ENCODE data around the gene GMNC. TPM values are rescaled to one million over a fixed set of nuclear protein-coding genes. Genes with fewer than 3 reads are reported as not detected.

The GMNC gene
- total RNA-seq, 3 donors from 2014 or later = not detected

- Mint-ChIP-seq H3K27me3 (ENCODE audit: low read depth) (peaks cover 7% of the 10 kb centered on the region), H3K9me3 (peaks cover 2% of the 10 kb centered on the region), H3K4me1 (ENCODE audit: low read depth) (no peaks in the 10 kb centered on the region), H3K36me3 (ENCODE audit: insufficient read depth) (no peaks in the 10 kb centered on the region), H3K4me3 (no peak overlapping the region)
- ATAC-seq (no peak), DNase-seq (no peak)
Observed at GRCh38 chr3:190811775-190812480, 50.6 kb downstream of the GMNC start.

- DNase-seq (no peak), ATAC-seq (no peak)
- no peaks in the 10 kb centered on the region for H3K4me1 Mint-ChIP-seq (ENCODE audit: low read depth)
- H3K4me3 Mint-ChIP-seq = no peak overlapping the region
- no peaks in the 10 kb centered on the region for H3K36me3 Mint-ChIP-seq (ENCODE audit: insufficient read depth)
- H3K9me3 Mint-ChIP-seq = no peaks in the 10 kb centered on the region
- H3K27me3 Mint-ChIP-seq (ENCODE audit: low read depth) = peaks cover 7% of the 10 kb centered on the region
Observed at GRCh38 chr3:190810957-190811356, 51.5 kb downstream of the GMNC start.

GRCh38 chr3:190809351-190809750 lies 53.1 kb downstream of the GMNC start:
- no peak overlapping the region for H3K4me3 Mint-ChIP-seq
- no peaks in the 10 kb centered on the region for H3K9me3 Mint-ChIP-seq
- DNase-seq = no peak
- no peak for ATAC-seq
- no peaks in the 10 kb centered on the region for H3K36me3 Mint-ChIP-seq (ENCODE audit: insufficient read depth)
- no peaks in the 10 kb centered on the region for H3K4me1 Mint-ChIP-seq (ENCODE audit: low read depth)
- H3K27me3 Mint-ChIP-seq (ENCODE audit: low read depth) = peaks cover 7% of the 10 kb centered on the region

- Mint-ChIP-seq H3K4me1 (ENCODE audit: low read depth) (no peaks in the 10 kb centered on the region), H3K27me3 (ENCODE audit: low read depth) (peaks cover 7% of the 10 kb centered on the region), H3K4me3 (no peak overlapping the region), H3K9me3 (no peaks in the 10 kb centered on the region), H3K36me3 (ENCODE audit: insufficient read depth) (no peaks in the 10 kb centered on the region)
- ATAC-seq (no peak), DNase-seq (no peak)
Observed at GRCh38 chr3:190807719-190808375, 54.6 kb downstream of the GMNC start.

Data from activated T-cell treated with anti-CD3 and anti-CD28 coated beads, Interleukin-2, amount 50 U/mL, for 4 hours (primary cell).